IMR-90 (cell line): ENCODE data around the gene CDH1.

Experiments
- BHLHE40 ChIP-seq: fragments of 150-350 bp; IDR thresholded peaks from 2 replicates; pipeline ENCODE4 v1.6.1; 2016; ENCODE audit warnings: mild to moderate bottlenecking, low read depth, low read length
- MAFK ChIP-seq: IDR thresholded peaks from 2 replicates; pipeline ENCODE4 v1.6.1; 2012; ENCODE audit warnings: low read depth, low read length, improper control_type of control experiment
- MXI1 ChIP-seq: IDR thresholded peaks from 2 replicates; pipeline ENCODE4 v1.6.1; 2012; ENCODE audit warnings: low read depth, mild to moderate bottlenecking, low read length, moderate library complexity, borderline replicate concordance
- NFE2L2 ChIP-seq: fragments of 150-350 bp; IDR thresholded peaks from 2 replicates; pipeline ENCODE4 v1.6.1; 2016; ENCODE audit warnings: low read depth, mild to moderate bottlenecking, low read length
- POLR2A ChIP-seq: IDR thresholded peaks from 2 replicates; pipeline ENCODE4 v1.6.1; 2012; ENCODE audit warnings: mild to moderate bottlenecking, low read depth, low read length
- RAD21 ChIP-seq: IDR thresholded peaks from 2 replicates; pipeline ENCODE4 v1.6.1; 2012; ENCODE audit warnings: low read length, improper control_type of control experiment
- RCOR1 ChIP-seq: IDR thresholded peaks from 2 replicates; pipeline ENCODE4 v1.6.1; 2012; ENCODE audit warnings: mild to moderate bottlenecking, low read length, improper control_type of control experiment; ENCODE audit not compliant: insufficient replicate concordance
- TF ChIP-seq, protein P1 (sequence below): conservative IDR thresholded peaks from 2 replicates; pipeline ENCODE4 v1.5.1; 2012; ENCODE audit warnings: mild to moderate bottlenecking, low read depth, low read length, improper control_type of control experiment
- TF ChIP-seq, protein P2 (sequence below): fragments of 150-350 bp; IDR thresholded peaks from 2 replicates; pipeline ENCODE4 v1.6.1; 2017; ENCODE audit warnings: mild to moderate bottlenecking, antibody characterized with exemption, low read length, low read depth
- TF ChIP-seq, protein P3 (sequence below): fragments of 150-350 bp; IDR thresholded peaks from 2 replicates; pipeline ENCODE4 v1.6.1; 2016; ENCODE audit warnings: low read depth, mild to moderate bottlenecking, low read length, moderate library complexity, borderline replicate concordance

DNA sequence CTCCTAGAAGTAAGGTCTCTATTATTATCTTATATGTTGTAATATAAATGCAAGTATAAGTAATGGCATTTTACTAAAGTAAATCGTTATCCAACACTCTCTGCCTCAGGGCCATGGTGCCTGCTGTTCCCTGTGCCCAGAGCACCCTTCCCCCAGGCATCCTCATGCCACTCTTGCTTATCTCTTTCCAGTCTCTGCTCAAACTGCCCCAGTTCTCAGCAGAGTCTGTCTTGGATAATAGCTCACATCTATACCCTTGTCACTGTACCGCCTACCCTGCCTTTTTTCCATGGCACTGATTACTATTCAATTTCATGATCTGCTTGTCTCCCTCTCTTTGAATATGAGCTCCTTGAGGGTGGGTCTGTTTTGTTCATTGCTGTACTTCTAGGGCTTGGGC, 31.7 kb downstream of the CDH1 start:
- TF ChIP-seq, protein P1, sequence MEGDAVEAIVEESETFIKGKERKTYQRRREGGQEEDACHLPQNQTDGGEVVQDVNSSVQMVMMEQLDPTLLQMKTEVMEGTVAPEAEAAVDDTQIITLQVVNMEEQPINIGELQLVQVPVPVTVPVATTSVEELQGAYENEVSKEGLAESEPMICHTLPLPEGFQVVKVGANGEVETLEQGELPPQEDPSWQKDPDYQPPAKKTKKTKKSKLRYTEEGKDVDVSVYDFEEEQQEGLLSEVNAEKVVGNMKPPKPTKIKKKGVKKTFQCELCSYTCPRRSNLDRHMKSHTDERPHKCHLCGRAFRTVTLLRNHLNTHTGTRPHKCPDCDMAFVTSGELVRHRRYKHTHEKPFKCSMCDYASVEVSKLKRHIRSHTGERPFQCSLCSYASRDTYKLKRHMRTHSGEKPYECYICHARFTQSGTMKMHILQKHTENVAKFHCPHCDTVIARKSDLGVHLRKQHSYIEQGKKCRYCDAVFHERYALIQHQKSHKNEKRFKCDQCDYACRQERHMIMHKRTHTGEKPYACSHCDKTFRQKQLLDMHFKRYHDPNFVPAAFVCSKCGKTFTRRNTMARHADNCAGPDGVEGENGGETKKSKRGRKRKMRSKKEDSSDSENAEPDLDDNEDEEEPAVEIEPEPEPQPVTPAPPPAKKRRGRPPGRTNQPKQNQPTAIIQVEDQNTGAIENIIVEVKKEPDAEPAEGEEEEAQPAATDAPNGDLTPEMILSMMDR: no peak
- no peak for TF ChIP-seq POLR2A
- no peak for TF ChIP-seq MAFK
- TF ChIP-seq, protein P2, sequence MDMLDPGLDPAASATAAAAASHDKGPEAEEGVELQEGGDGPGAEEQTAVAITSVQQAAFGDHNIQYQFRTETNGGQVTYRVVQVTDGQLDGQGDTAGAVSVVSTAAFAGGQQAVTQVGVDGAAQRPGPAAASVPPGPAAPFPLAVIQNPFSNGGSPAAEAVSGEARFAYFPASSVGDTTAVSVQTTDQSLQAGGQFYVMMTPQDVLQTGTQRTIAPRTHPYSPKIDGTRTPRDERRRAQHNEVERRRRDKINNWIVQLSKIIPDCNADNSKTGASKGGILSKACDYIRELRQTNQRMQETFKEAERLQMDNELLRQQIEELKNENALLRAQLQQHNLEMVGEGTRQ: no peak
- TF ChIP-seq MXI1: no peak
- no peak for TF ChIP-seq RAD21
- no peak for TF ChIP-seq RCOR1
- TF ChIP-seq NFE2L2: no peak
- TF ChIP-seq, protein P3, sequence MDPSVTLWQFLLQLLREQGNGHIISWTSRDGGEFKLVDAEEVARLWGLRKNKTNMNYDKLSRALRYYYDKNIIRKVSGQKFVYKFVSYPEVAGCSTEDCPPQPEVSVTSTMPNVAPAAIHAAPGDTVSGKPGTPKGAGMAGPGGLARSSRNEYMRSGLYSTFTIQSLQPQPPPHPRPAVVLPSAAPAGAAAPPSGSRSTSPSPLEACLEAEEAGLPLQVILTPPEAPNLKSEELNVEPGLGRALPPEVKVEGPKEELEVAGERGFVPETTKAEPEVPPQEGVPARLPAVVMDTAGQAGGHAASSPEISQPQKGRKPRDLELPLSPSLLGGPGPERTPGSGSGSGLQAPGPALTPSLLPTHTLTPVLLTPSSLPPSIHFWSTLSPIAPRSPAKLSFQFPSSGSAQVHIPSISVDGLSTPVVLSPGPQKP: no peak
- TF ChIP-seq BHLHE40: no peak
